IMR-90 (cell line): ENCODE data around the gene SORBS1. TPM values are rescaled to one million over a fixed set of nuclear protein-coding genes. Genes with fewer than 3 reads are reported as not detected.

ENCODE experiments used
- ATAC-seq: fragments of 200-7000 bp; cut with Tn5 transposase; 2 replicates; pipeline ENCODE4 v1.9.1; 2020; ENCODE audit warnings: low read depth, mild to moderate bottlenecking, moderate library complexity
- BruUV-seq: library from RNA; stranded (reverse); fragments of 400-500 nt; replicated peaks from 2 replicates; lab custom pipeline; 2021; lab: Mats Ljungman, UMichigan
- CTCF ChIA-PET: fragments of 300-600 bp; formaldehyde crosslinking; extraction: SDS; loops from one replicate; lab custom pipeline; 2021; ENCODE audit warnings: antibody characterized with exemption; lab: Yijun Ruan, JAX
- POLR2A ChIA-PET: fragments of 300-600 bp; sonication (Branson Sonifier 250); formaldehyde crosslinking; loops from one replicate; lab custom pipeline; 2022; ENCODE audit warnings: antibody characterized with exemption; ENCODE audit not compliant: unreplicated experiment; lab: Charles Lee
- DNase-seq: peaks from one replicate; pipeline ENCODE4 v3.0.0; 2013
- H2AFZ ChIP-seq: replicated peaks from 2 replicates; pipeline ENCODE3; 2013; ENCODE audit warnings: low read length, mild to moderate bottlenecking; ENCODE audit not compliant: poor library complexity
- H2AK5ac ChIP-seq: 2 replicates; pipeline ENCODE4 v1.6.1; 2013; ENCODE audit warnings: low read depth, low read length, inconsistent platforms
- H2AK9ac ChIP-seq: replicated peaks from 2 replicates; pipeline ENCODE3; 2013; ENCODE audit warnings: mild to moderate bottlenecking, low read depth, low read length, moderate library complexity; ENCODE audit not compliant: poor library complexity
- H2BK120ac ChIP-seq: 2 replicates; pipeline ENCODE4 v1.6.1; 2013; ENCODE audit warnings: low read depth, low read length, inconsistent platforms
- H2BK15ac ChIP-seq: 3 replicates; pipeline ENCODE4 v1.6.1; 2013; ENCODE audit warnings: low read depth, low read length, inconsistent platforms
- H2BK20ac ChIP-seq: 2 replicates; pipeline ENCODE4 v1.6.1; 2013; ENCODE audit warnings: low read depth, mild to moderate bottlenecking, inconsistent platforms, low read length, moderate library complexity
- H2BK5ac ChIP-seq: 2 replicates; pipeline ENCODE4 v1.6.1; 2013; ENCODE audit warnings: mild to moderate bottlenecking, low read depth, low read length, inconsistent platforms; ENCODE audit not compliant: poor library complexity, severe bottlenecking
- H3K14ac ChIP-seq: replicated peaks from 2 replicates; pipeline ENCODE4 v1.6.1; 2013; ENCODE audit warnings: low read depth, low read length, inconsistent platforms
- H3K18ac ChIP-seq: 2 replicates; pipeline ENCODE4 v1.6.1; 2013; ENCODE audit warnings: low read depth, low read length, control low read depth
- H3K23ac ChIP-seq: 2 replicates; pipeline ENCODE4 v1.6.1; 2013; ENCODE audit warnings: low read depth, low read length, inconsistent platforms
- H3K27ac ChIP-seq: 2 replicates; pipeline ENCODE4 v1.5.1; 2013; ENCODE audit warnings: mild to moderate bottlenecking, control low read depth, low read length; ENCODE audit not compliant: insufficient read depth
- H3K27me3 ChIP-seq: 2 replicates; pipeline ENCODE4 v1.6.1; 2013; ENCODE audit warnings: low read length; ENCODE audit not compliant: control insufficient read depth, insufficient read depth
- H3K36me3 ChIP-seq: 2 replicates; pipeline ENCODE4 v1.6.1; 2013; ENCODE audit warnings: low read length, mixed read lengths; ENCODE audit not compliant: control insufficient read depth, insufficient read depth
- H3K4ac ChIP-seq: 2 replicates; pipeline ENCODE4 v1.6.1; 2013; ENCODE audit warnings: low read depth, low read length, inconsistent platforms
- H3K4me1 ChIP-seq: 2 replicates; pipeline ENCODE4 v1.6.1; 2013; ENCODE audit warnings: low read length, mixed read lengths; ENCODE audit not compliant: control insufficient read depth, insufficient read depth
- H3K4me2 ChIP-seq: 2 replicates; pipeline ENCODE4 v1.6.1; 2013; ENCODE audit warnings: low read depth, mild to moderate bottlenecking, control low read depth, low read length, moderate library complexity
- H3K4me3 ChIP-seq: 2 replicates; pipeline ENCODE4 v1.5.1; 2013; ENCODE audit warnings: low read depth, mild to moderate bottlenecking, control low read depth, low read length, moderate library complexity; ENCODE audit not compliant: insufficient read depth
- H3K56ac ChIP-seq: 2 replicates; pipeline ENCODE4 v1.6.1; 2013; ENCODE audit warnings: low read length, inconsistent platforms; ENCODE audit not compliant: insufficient read depth; ENCODE audit errors: extremely low read depth
- H3K79me1 ChIP-seq, 2 experiments: 2 replicates each; pipeline ENCODE4 v1.6.1; 2013; ENCODE audit warnings: low read length in 2 of 2, inconsistent platforms in 1 of 2, low read depth in 1 of 2
- H3K9ac ChIP-seq: 2 replicates; pipeline ENCODE4 v1.6.1; 2013; ENCODE audit warnings: low read depth, low read length, control low read depth
- H3K9me1 ChIP-seq: 2 replicates; pipeline ENCODE4 v1.6.1; 2013; ENCODE audit warnings: low read length, inconsistent platforms; ENCODE audit not compliant: insufficient read depth
- H3K9me3 ChIP-seq: 2 replicates; pipeline ENCODE4 v1.6.1; 2013; ENCODE audit warnings: low read length; ENCODE audit not compliant: control insufficient read depth, insufficient read depth
- H4K20me1 ChIP-seq: 2 replicates; pipeline ENCODE4 v1.6.1; 2013; ENCODE audit warnings: low read length, inconsistent platforms; ENCODE audit not compliant: insufficient read depth
- H4K5ac ChIP-seq: 2 replicates; pipeline ENCODE4 v1.6.1; 2013; ENCODE audit warnings: mild to moderate bottlenecking, low read depth, low read length, control low read depth
- H4K8ac ChIP-seq, 2 experiments: 2 replicates each; pipeline ENCODE4 v1.6.1; 2013; ENCODE audit warnings: low read depth in 2 of 2, low read length in 2 of 2, control low read depth in 1 of 2, inconsistent platforms in 1 of 2
- H4K91ac ChIP-seq: 2 replicates; pipeline ENCODE4 v1.6.1; 2013; ENCODE audit warnings: low read depth, low read length, inconsistent platforms; ENCODE audit not compliant: insufficient read depth
- BHLHE40 ChIP-seq: fragments of 150-350 bp; IDR thresholded peaks from 2 replicates; pipeline ENCODE4 v1.6.1; 2016; ENCODE audit warnings: mild to moderate bottlenecking, low read depth, low read length
- CEBPB ChIP-seq: IDR thresholded peaks from 2 replicates; pipeline ENCODE4 v1.6.1; 2012; ENCODE audit warnings: low read depth, low read length, improper control_type of control experiment
- CHD1 ChIP-seq: IDR thresholded peaks from 2 replicates; pipeline ENCODE4 v1.6.1; 2012; ENCODE audit warnings: low read depth, low read length, improper control_type of control experiment
- FOS ChIP-seq: fragments of 150-350 bp; IDR thresholded peaks from 2 replicates; pipeline ENCODE4 v1.6.1; 2016; ENCODE audit warnings: low read depth, low read length
- MAFK ChIP-seq: IDR thresholded peaks from 2 replicates; pipeline ENCODE4 v1.6.1; 2012; ENCODE audit warnings: low read depth, low read length, improper control_type of control experiment
- MAZ ChIP-seq: IDR thresholded peaks from 2 replicates; pipeline ENCODE4 v1.6.1; 2012; ENCODE audit warnings: low read depth, mild to moderate bottlenecking, low read length, improper control_type of control experiment, moderate library complexity, borderline replicate concordance
- MXI1 ChIP-seq: IDR thresholded peaks from 2 replicates; pipeline ENCODE4 v1.6.1; 2012; ENCODE audit warnings: low read depth, mild to moderate bottlenecking, low read length, moderate library complexity, borderline replicate concordance
- NFE2L2 ChIP-seq: fragments of 150-350 bp; IDR thresholded peaks from 2 replicates; pipeline ENCODE4 v1.6.1; 2016; ENCODE audit warnings: low read depth, mild to moderate bottlenecking, low read length
- POLR2A ChIP-seq: IDR thresholded peaks from 2 replicates; pipeline ENCODE4 v1.6.1; 2012; ENCODE audit warnings: mild to moderate bottlenecking, low read depth, low read length
- RAD21 ChIP-seq: IDR thresholded peaks from 2 replicates; pipeline ENCODE4 v1.6.1; 2012; ENCODE audit warnings: low read length, improper control_type of control experiment
- RCOR1 ChIP-seq: IDR thresholded peaks from 2 replicates; pipeline ENCODE4 v1.6.1; 2012; ENCODE audit warnings: mild to moderate bottlenecking, low read length, improper control_type of control experiment; ENCODE audit not compliant: insufficient replicate concordance
- RFX5 ChIP-seq: IDR thresholded peaks from 2 replicates; pipeline ENCODE4 v1.8.0; 2012; ENCODE audit warnings: low read depth, mild to moderate bottlenecking, low read length, moderate library complexity
- SMC3 ChIP-seq: fragments of 150-350 bp; IDR thresholded peaks from 2 replicates; pipeline ENCODE4 v1.6.1; 2016; ENCODE audit warnings: low read depth, mild to moderate bottlenecking, antibody characterized with exemption, low read length, moderate library complexity
- WGBS, 2 experiments: methylation state at CpG; one replicate each; pipeline versions ENCODE4 v1.1.5 to v1.1.7; 2013; ENCODE audit warnings: missing lambda C conversion rate in 2 of 2; ENCODE audit not compliant: insufficient read length in 1 of 2; ENCODE audit errors: extremely low coverage in 2 of 2; 5-methylcytosine and 5-hydroxymethylcytosine counted together
- dilution Hi-C: fragments of 300-500 bp; cut with HindIII; formaldehyde crosslinking; loops from one replicate; pipeline ENCODE4 v1.14.3; 2018; ENCODE audit warnings: low sequenced_read_pairs; ENCODE audit not compliant: unreplicated experiment
- in situ Hi-C: fragments of 300-500 bp; cut with MboI; formaldehyde crosslinking; loops from 3 replicates; pipeline ENCODE4 v1.14.3; 2019; ENCODE audit warnings: low sequenced_read_pairs, inconsistent platforms, mixed read lengths
- intact Hi-C: fragments of 100-400 bp; cut with micrococcal nuclease; formaldehyde crosslinking; loops from 2 replicates; pipeline ENCODE4 v1.10.0; 2022
- polyA plus RNA-seq, 3 experiments: library from polyadenylated mRNA; depleted of rRNA; stranded (reverse); fragments of >200 nt; gene quantifications; 2 replicates each; pipeline ENCODE4 v1.2.3, GENCODE V29; 2012; ENCODE audit warnings: low replicate concordance in 1 of 3
- total RNA-seq: library from RNA; depleted of rRNA; stranded (reverse); fragments of >200 nt; gene quantifications from 2 replicates; pipeline ENCODE4 v1.2.3, GENCODE V29; 2012
- TF ChIP-seq, protein P1 (sequence below): fragments of 150-350 bp; IDR thresholded peaks from 2 replicates; pipeline ENCODE4 v1.6.1; 2017; ENCODE audit warnings: mild to moderate bottlenecking, antibody characterized with exemption, low read length, low read depth
- TF ChIP-seq, protein P2 (sequence below): conservative IDR thresholded peaks from 2 replicates; pipeline ENCODE4 v1.5.1; 2012; ENCODE audit warnings: mild to moderate bottlenecking, low read depth, low read length, improper control_type of control experiment
- TF ChIP-seq, protein P3 (sequence below): fragments of 150-350 bp; IDR thresholded peaks from 2 replicates; pipeline ENCODE4 v1.6.1; 2016; ENCODE audit warnings: low read depth, mild to moderate bottlenecking, low read length, moderate library complexity, borderline replicate concordance

Gene SORBS1
- total and polyA plus RNA-seq, 2 of the 4 experiments (the other 2 are of a cell fraction) = 0.18 to 0.32 TPM

DNA sequence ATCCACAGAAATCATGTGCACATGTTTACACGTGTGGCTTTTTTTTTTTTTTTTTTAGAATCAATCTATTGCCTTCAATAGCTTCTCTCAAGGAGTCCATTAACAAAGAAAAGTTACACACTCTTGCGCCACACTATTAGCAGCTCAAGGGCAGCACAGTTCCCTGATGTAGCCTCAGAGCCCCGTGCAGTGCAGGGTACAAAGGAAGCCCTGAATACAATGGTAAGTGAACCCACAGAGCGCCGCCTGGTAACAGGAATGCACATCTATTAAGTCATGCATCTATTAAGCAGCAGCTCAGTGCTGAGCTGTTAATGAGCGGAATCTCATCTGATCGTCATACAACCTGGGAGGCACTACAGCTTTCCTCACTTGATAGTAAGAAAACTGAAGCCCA is 156.7 kb downstream of the SORBS1 start:
- DNase-seq (no peak), ATAC-seq (no peak)
- H3K9ac ChIP-seq = no peak overlapping the region
- H3K4me3 ChIP-seq = no peak overlapping the region
- no peak overlapping the region for H2AK9ac ChIP-seq
- H3K9me3 ChIP-seq = no peaks in the 10 kb centered on the region
- in situ Hi-C loops (no loop called here), dilution Hi-C loops (no loop called here), intact Hi-C loops (no loop called here)
- no peak overlapping the region for H3K56ac ChIP-seq
- no peak overlapping the region for H3K27ac ChIP-seq
- TF ChIP-seq MAFK (no peak), CEBPB (no peak), CHD1 (no peak), RCOR1 (no peak), FOS (no peak), SMC3 (no peak), NFE2L2 (no peak), RFX5 (no peak), POLR2A (no peak), MXI1 (no peak), BHLHE40 (no peak), MAZ (no peak), RAD21 (no peak)
- TF ChIP-seq, protein P1, sequence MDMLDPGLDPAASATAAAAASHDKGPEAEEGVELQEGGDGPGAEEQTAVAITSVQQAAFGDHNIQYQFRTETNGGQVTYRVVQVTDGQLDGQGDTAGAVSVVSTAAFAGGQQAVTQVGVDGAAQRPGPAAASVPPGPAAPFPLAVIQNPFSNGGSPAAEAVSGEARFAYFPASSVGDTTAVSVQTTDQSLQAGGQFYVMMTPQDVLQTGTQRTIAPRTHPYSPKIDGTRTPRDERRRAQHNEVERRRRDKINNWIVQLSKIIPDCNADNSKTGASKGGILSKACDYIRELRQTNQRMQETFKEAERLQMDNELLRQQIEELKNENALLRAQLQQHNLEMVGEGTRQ = no peak
- TF ChIP-seq, protein P2, sequence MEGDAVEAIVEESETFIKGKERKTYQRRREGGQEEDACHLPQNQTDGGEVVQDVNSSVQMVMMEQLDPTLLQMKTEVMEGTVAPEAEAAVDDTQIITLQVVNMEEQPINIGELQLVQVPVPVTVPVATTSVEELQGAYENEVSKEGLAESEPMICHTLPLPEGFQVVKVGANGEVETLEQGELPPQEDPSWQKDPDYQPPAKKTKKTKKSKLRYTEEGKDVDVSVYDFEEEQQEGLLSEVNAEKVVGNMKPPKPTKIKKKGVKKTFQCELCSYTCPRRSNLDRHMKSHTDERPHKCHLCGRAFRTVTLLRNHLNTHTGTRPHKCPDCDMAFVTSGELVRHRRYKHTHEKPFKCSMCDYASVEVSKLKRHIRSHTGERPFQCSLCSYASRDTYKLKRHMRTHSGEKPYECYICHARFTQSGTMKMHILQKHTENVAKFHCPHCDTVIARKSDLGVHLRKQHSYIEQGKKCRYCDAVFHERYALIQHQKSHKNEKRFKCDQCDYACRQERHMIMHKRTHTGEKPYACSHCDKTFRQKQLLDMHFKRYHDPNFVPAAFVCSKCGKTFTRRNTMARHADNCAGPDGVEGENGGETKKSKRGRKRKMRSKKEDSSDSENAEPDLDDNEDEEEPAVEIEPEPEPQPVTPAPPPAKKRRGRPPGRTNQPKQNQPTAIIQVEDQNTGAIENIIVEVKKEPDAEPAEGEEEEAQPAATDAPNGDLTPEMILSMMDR = no peak
- TF ChIP-seq, protein P3, sequence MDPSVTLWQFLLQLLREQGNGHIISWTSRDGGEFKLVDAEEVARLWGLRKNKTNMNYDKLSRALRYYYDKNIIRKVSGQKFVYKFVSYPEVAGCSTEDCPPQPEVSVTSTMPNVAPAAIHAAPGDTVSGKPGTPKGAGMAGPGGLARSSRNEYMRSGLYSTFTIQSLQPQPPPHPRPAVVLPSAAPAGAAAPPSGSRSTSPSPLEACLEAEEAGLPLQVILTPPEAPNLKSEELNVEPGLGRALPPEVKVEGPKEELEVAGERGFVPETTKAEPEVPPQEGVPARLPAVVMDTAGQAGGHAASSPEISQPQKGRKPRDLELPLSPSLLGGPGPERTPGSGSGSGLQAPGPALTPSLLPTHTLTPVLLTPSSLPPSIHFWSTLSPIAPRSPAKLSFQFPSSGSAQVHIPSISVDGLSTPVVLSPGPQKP = no peak
- no peaks in the 10 kb centered on the region for H3K9me1 ChIP-seq
- BruUV-seq = no TSS peak
- H3K4me1 ChIP-seq = no peaks in the 10 kb centered on the region
- no peaks in the 10 kb centered on the region for H4K20me1 ChIP-seq
- ChIA-PET CTCF (interaction anchor here (0.7 kb wide), 1 partner anchor 70 kb away, joined by 3 read pairs; no protein-coding TSS in a partner anchor), POLR2A (no interaction called here)
- H2BK5ac ChIP-seq = no peak overlapping the region
- H3K27me3 ChIP-seq = no peaks in the 10 kb centered on the region; the same call in 1 of the 2 replicates
- H3K23ac ChIP-seq = no peak overlapping the region
- no peak overlapping the region for H3K14ac ChIP-seq
- no peak overlapping the region for H3K4ac ChIP-seq
- no peak overlapping the region for H2AFZ ChIP-seq
- H4K91ac ChIP-seq = no peak overlapping the region
- no peak overlapping the region for H4K8ac ChIP-seq
- no peaks in the 10 kb centered on the region for H3K36me3 ChIP-seq
- no peak overlapping the region for H2AK5ac ChIP-seq
- H2BK15ac ChIP-seq = no peak overlapping the region
- WGBS, 2 experiments = 0% methylated on average over 1 of the region's 7 CpGs; no CpG with 5 or more reads in 1 of the 2 experiments
- H2BK120ac ChIP-seq = no peak overlapping the region
- no peak overlapping the region for H3K4me2 ChIP-seq
- no peak overlapping the region for H4K5ac ChIP-seq
- H2BK20ac ChIP-seq = no peak overlapping the region
- no peak overlapping the region for H3K18ac ChIP-seq
- no peaks in the 10 kb centered on the region for H3K79me1 ChIP-seq
